GM12865 (cell line): Measurements from ENCODE around the gene P3R3URF.

Experiments
- DNase-seq: peaks from one replicate; pipeline ENCODE4 v3.0.0; 2010; ENCODE audit warnings: low read depth
- H3K4me3 ChIP-seq: 2 replicates; pipeline ENCODE4 v1.5.1; 2011; ENCODE audit warnings: mild to moderate bottlenecking, low read depth, low read length, control low read depth
- CTCF ChIP-seq: IDR thresholded peaks from 2 replicates; pipeline ENCODE4 v1.5.1; 2011; ENCODE audit warnings: low read length, control low read depth, low read depth, inconsistent platforms; ENCODE audit not compliant: insufficient read depth; ENCODE audit errors: missing control alignments

Gene P3R3URF

GRCh38 chr1:46172321-46172720 lies 4.0 kb downstream of the P3R3URF start:
- no peak overlapping the region for H3K4me3 ChIP-seq
- DNase-seq: no peak
- TF ChIP-seq CTCF: no peak

- no peak for TF ChIP-seq CTCF
- DNase-seq: no peak
- H3K4me3 ChIP-seq: no peak overlapping the region
Measured at GRCh38 chr1:46171871-46172270, 4.4 kb downstream of the P3R3URF start.

- DNase-seq: peak; percentile 72
- H3K4me3 ChIP-seq: no peak overlapping the region
- TF ChIP-seq CTCF: no peak
Measured at GRCh38 chr1:46171351-46171750, 4.9 kb downstream of the P3R3URF start.

GRCh38 chr1:46169811-46170454 lies 6.4 kb downstream of the P3R3URF start:
- H3K4me3 ChIP-seq: no peak overlapping the region
- DNase-seq: no peak
- TF ChIP-seq CTCF: no peak

GRCh38 chr1:46168477-46168876 lies 7.8 kb downstream of the P3R3URF start:
- TF ChIP-seq CTCF: no peak
- DNase-seq: no peak
- no peak overlapping the region for H3K4me3 ChIP-seq

- peak overlapping the region; percentile 64 for H3K4me3 ChIP-seq
- peak; percentile 80 for DNase-seq
- TF ChIP-seq CTCF: no peak
Measured at GRCh38 chr1:46166521-46167462, 9.5 kb downstream of the P3R3URF start.
